Astrocyte (in vitro differentiated cells and primary cell): ENCODE data around the gene CORO2B. TPM values are rescaled to one million over a fixed set of nuclear protein-coding genes. Genes with fewer than 3 reads are reported as not detected.

Source experiments
- DNase-seq: peaks from one replicate; pipeline ENCODE4 v3.0.0-alpha.2; 2010; ENCODE audit warnings: low read depth
- FAIRE-seq: peaks from 2 replicates; lab custom pipeline; 2011; peaks lifted over from hg19 to GRCh38; lab: Jason Lieb, UNC
- H2AFZ ChIP-seq: 2 replicates; pipeline ENCODE4 v1.6.0; 2012; ENCODE audit warnings: low read depth, low read length, inconsistent platforms
- H3K27ac ChIP-seq: 2 replicates; pipeline ENCODE4 v1.5.1; 2011; ENCODE audit warnings: low read depth, low read length, inconsistent platforms
- H3K27me3 ChIP-seq: 2 replicates; pipeline ENCODE4 v1.6.0; 2011; ENCODE audit warnings: low read length, inconsistent platforms; ENCODE audit not compliant: insufficient read depth
- H3K36me3 ChIP-seq: 2 replicates; pipeline ENCODE4 v1.5.1; 2011; ENCODE audit warnings: low read length, inconsistent platforms; ENCODE audit not compliant: insufficient read depth
- H3K4me1 ChIP-seq: 2 replicates; pipeline ENCODE4 v1.5.1; 2011; ENCODE audit warnings: low read length, inconsistent platforms; ENCODE audit not compliant: insufficient read depth
- H3K4me2 ChIP-seq: 2 replicates; pipeline ENCODE4 v1.6.0; 2012; ENCODE audit warnings: low read length, inconsistent platforms
- H3K4me3 ChIP-seq: 2 replicates; pipeline ENCODE4 v1.5.1; 2011; ENCODE audit warnings: low read depth, mild to moderate bottlenecking, low read length, inconsistent platforms; ENCODE audit not compliant: insufficient read depth
- H3K79me2 ChIP-seq: 2 replicates; pipeline ENCODE4 v1.6.0; 2012; ENCODE audit warnings: mild to moderate bottlenecking, low read length, inconsistent platforms; ENCODE audit not compliant: insufficient read depth
- H3K9ac ChIP-seq: 2 replicates; pipeline ENCODE4 v1.6.0; 2012; ENCODE audit warnings: mild to moderate bottlenecking, low read length, inconsistent platforms
- H3K9me3 ChIP-seq: 2 replicates; pipeline ENCODE4 v1.5.1; 2012; ENCODE audit warnings: low read depth, mild to moderate bottlenecking, low read length, inconsistent platforms; ENCODE audit not compliant: insufficient read depth
- H4K20me1 ChIP-seq: 2 replicates; pipeline ENCODE4 v1.6.0; 2012; ENCODE audit warnings: low read length, inconsistent platforms; ENCODE audit not compliant: insufficient read depth
- H3K27ac Mint-ChIP-seq: one replicate; pipeline ENCODE4 v1.8.0; 2021; ENCODE audit warnings: mild to moderate bottlenecking, mixed read lengths; ENCODE audit not compliant: unreplicated experiment
- H3K27me3 Mint-ChIP-seq: one replicate; pipeline ENCODE4 v1.8.0; 2021; ENCODE audit warnings: low read depth, mixed read lengths; ENCODE audit not compliant: unreplicated experiment
- H3K36me3 Mint-ChIP-seq: one replicate; pipeline ENCODE4 v1.8.0; 2021; ENCODE audit warnings: low read depth, mixed read lengths; ENCODE audit not compliant: unreplicated experiment
- H3K4me1 Mint-ChIP-seq: one replicate; pipeline ENCODE4 v1.8.0; 2021; ENCODE audit warnings: low read depth, mixed read lengths; ENCODE audit not compliant: unreplicated experiment
- H3K4me3 Mint-ChIP-seq: one replicate; pipeline ENCODE4 v1.8.0; 2021; ENCODE audit warnings: mild to moderate bottlenecking, moderate library complexity, mixed read lengths; ENCODE audit not compliant: unreplicated experiment
- H3K9me3 Mint-ChIP-seq: one replicate; pipeline ENCODE4 v1.8.0; 2021; ENCODE audit warnings: mild to moderate bottlenecking, mixed read lengths; ENCODE audit not compliant: unreplicated experiment
- CTCF ChIP-seq: IDR thresholded peaks from 2 replicates; pipeline ENCODE4 v1.5.1; 2011; ENCODE audit warnings: low read depth, mild to moderate bottlenecking, inconsistent platforms, low read length, moderate library complexity; ENCODE audit not compliant: insufficient read depth
- EZH2 ChIP-seq: IDR thresholded peaks from 2 replicates; pipeline ENCODE4 v1.6.1; 2012; ENCODE audit warnings: mild to moderate bottlenecking, low read length, inconsistent platforms; ENCODE audit not compliant: insufficient read depth
- total RNA-seq: library from RNA; stranded (reverse); gene quantifications from 2 replicates; pipeline ENCODE4 v1.2.1, GENCODE V29; 2021

CORO2B gene
- total RNA-seq, 1 donor from 2014 or later: 7.4 TPM

GRCh38 chr15:68654786-68655560, 76.2 kb downstream of the CORO2B start:
- Histone ChIP-seq H3K4me1 (peaks cover 4% of the 10 kb centered on the region), H3K79me2 (no peaks in the 10 kb centered on the region), H2AFZ (no peak overlapping the region), H3K27me3 (no peaks in the 10 kb centered on the region), H3K4me3 (no peak overlapping the region), H4K20me1 (no peaks in the 10 kb centered on the region), H3K36me3 (no peaks in the 10 kb centered on the region), H3K27ac (no peak overlapping the region), H3K9me3 (no peaks in the 10 kb centered on the region), H3K4me2 (no peak overlapping the region), H3K9ac (no peak overlapping the region)
- no peak overlapping the region for H3K4me3 Mint-ChIP-seq
- FAIRE-seq: no peak
- no peak for DNase-seq
- H3K36me3 Mint-ChIP-seq: peaks cover 5% of the 10 kb centered on the region
- no peaks in the 10 kb centered on the region for H3K9me3 Mint-ChIP-seq
- H3K4me1 Mint-ChIP-seq: peaks cover 2% of the 10 kb centered on the region
- no peak for TF ChIP-seq EZH2
- no peak for TF ChIP-seq CTCF
- peaks cover 5% of the 10 kb centered on the region for H3K27me3 Mint-ChIP-seq
- H3K27ac Mint-ChIP-seq: no peak overlapping the region

- H3K9ac ChIP-seq: no peak overlapping the region
- Mint-ChIP-seq H3K36me3 (peaks cover 5% of the 10 kb centered on the region), H3K4me3 (no peak overlapping the region), H3K27me3 (peaks cover 5% of the 10 kb centered on the region), H3K9me3 (no peaks in the 10 kb centered on the region), H3K4me1 (peaks cover 2% of the 10 kb centered on the region), H3K27ac (no peak overlapping the region)
- no peaks in the 10 kb centered on the region for H4K20me1 ChIP-seq
- H2AFZ ChIP-seq: no peak overlapping the region
- no peak for FAIRE-seq
- H3K27me3 ChIP-seq: no peaks in the 10 kb centered on the region
- H3K36me3 ChIP-seq: no peaks in the 10 kb centered on the region
- no peaks in the 10 kb centered on the region for H3K79me2 ChIP-seq
- H3K4me1 ChIP-seq: peaks cover 4% of the 10 kb centered on the region
- TF ChIP-seq EZH2 (no peak), CTCF (no peak)
- no peak overlapping the region for H3K4me2 ChIP-seq
- H3K9me3 ChIP-seq: no peaks in the 10 kb centered on the region
- no peak overlapping the region for H3K27ac ChIP-seq
- no peak for DNase-seq
- no peak overlapping the region for H3K4me3 ChIP-seq
Measured at GRCh38 chr15:68655686-68656437, 77.1 kb downstream of the CORO2B start.

- Mint-ChIP-seq H3K4me1 (peaks cover 2% of the 10 kb centered on the region), H3K27me3 (peaks cover 5% of the 10 kb centered on the region), H3K4me3 (no peak overlapping the region), H3K9me3 (no peaks in the 10 kb centered on the region), H3K27ac (no peak overlapping the region), H3K36me3 (peaks cover 5% of the 10 kb centered on the region)
- Histone ChIP-seq H3K9me3 (no peaks in the 10 kb centered on the region), H2AFZ (no peak overlapping the region), H4K20me1 (no peaks in the 10 kb centered on the region), H3K4me3 (no peak overlapping the region), H3K36me3 (no peaks in the 10 kb centered on the region), H3K79me2 (no peaks in the 10 kb centered on the region), H3K9ac (no peak overlapping the region), H3K27me3 (no peaks in the 10 kb centered on the region), H3K27ac (no peak overlapping the region), H3K4me2 (no peak overlapping the region), H3K4me1 (peaks cover 4% of the 10 kb centered on the region)
- TF ChIP-seq EZH2: no peak
- no peak for TF ChIP-seq CTCF
- DNase-seq: no peak
- no peak for FAIRE-seq
Measured at GRCh38 chr15:68656438-68656739, 77.6 kb downstream of the CORO2B start.
